GM21717 (cell line): ENCODE results near the gene SYNE2.

Experiments used
- ATAC-seq: cut with Tn5 transposase; IDR thresholded peaks from one replicate; pipeline ENCODE4 v1.9.1; 2021; ENCODE audit warnings: mild to moderate bottlenecking, moderate library complexity; ENCODE audit not compliant: unreplicated experiment

The SYNE2 gene

DNA sequence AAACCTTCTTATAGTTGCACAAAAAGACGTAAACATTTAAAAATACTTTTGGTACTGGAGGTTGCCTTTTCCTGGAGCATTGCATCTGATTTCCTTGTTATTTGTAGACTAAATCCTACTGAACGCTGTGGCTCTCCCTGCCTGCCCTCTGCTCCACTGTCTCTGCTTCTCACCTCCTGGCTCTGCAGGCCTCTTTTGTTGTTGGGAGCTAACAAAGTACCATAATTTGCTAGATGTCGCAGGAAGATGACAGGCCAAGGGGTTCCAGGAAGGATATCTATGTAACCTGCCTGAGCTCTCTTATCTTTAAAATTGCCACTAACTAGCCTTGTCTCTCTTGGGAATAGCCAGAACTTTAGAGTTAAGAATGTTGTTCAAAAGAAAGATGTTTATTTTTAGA is 21.4 kb downstream of the SYNE2 start:
- no peak for ATAC-seq

DNA sequence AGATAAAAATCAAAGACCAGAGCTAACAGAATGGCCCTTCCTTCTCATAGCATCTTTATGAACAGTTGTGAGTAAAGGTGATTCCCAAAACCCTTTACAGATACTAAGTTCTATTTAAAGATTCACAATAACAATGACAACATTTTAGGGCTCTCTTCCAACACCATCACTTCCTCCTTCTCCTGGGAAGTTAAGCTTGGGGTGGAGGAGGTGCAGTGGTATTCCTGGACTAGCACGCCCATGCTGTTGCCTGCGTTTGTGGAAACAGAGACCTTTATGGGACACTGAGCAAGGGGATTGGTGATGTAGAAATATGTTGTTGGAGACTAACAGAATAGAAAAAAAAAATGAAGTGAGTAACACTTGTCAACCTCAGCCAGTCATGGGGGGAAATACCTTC is 22.5 kb downstream of the SYNE2 start:
- no peak for ATAC-seq

DNA sequence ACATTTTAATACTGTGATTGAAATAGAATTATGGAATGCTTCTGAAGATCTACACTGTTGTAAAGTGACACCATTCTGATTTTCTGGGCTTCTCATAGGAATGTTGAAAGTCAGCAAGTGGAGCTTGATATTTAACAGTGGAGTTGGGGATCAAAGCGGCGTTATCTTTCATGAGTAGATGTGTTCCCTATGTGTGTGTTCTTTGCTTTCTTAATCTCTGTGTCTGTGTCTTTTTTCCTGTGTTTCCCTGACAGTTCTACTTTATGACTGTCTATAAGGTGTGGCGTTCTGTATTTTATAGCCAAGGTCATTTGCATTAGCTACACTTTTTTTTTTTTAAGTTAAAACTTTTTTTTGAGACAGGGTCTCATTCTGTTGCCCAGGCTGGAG is 24.7 kb downstream of the SYNE2 start:
- ATAC-seq: no peak

DNA sequence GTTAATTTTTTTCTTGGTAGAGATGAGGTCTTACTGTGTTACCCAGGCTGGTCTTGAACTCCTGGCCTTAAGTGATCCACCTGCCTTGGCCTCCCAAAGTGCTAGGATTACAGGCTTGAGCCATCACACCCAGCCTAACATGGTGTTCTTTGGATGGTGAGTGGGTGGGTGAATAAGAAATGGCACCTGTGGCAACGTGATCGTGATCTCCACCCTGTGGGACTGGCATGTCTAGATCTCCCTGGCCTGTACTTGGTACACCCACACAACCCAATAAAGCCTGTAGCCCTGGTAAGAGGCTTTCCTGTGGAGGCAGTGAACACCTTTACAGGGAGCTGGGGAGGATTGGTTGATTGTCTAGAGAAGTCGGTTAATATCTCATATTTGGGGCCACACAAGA is 25.2 kb downstream of the SYNE2 start:
- no peak for ATAC-seq

DNA sequence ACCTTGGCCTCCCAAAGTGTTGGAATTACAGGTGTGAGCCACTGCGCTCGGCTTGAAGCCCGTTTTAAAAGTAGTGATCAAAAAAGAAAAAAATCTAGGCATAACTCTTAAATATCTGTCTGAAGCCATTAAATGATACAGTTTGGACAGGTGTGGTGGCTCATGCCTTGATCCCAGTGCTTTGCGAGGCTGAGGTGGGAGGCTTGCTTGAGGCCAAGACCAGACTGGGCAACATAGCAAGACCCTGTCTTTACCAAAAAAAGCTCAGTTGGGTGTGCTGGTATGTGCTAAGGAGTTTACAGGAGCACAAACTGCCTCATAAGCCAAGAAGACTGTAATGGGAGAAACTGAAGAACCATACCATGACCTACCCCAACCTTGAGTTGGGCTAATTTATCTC is 26.0 kb downstream of the SYNE2 start:
- no peak for ATAC-seq

DNA sequence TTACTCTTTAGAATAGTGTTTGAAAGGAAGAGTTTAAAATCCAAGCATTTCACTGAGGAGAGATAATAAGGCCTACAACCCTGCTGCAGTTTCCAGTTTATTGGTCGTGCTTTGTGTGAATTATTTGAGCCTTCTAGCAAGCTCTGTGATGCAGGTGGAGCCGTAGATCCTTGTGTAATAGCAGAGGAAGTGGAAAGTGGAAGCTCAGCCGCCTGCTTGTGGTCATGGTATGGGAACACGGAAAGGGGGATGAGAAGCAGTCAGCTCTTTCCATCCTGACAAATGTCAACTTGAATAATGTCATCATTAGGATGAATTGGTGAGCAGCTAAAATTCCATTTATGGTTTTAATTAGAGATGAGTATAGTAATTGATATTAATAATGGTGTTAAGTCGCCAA is 29.1 kb downstream of the SYNE2 start:
- ATAC-seq: no peak

DNA sequence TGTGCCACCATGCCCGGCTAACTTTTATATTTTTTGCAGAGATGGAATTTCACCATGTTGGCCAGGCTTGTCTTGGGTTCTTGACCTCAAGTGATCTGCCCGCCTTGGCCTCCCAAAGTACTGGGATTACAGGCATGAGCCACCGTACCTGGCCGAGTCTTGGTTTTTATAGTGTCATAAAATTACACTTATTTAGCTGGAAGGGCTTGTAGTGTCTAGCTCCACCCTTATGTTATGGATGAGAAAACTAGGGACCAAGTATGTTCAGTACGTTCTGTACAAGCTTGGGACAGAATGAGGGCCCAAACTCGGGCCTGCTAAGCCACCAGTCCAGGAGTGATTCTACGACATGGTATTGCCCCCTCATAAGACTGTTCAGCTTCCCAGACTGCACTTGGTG is 35.1 kb downstream of the SYNE2 start:
- ATAC-seq: no peak

DNA sequence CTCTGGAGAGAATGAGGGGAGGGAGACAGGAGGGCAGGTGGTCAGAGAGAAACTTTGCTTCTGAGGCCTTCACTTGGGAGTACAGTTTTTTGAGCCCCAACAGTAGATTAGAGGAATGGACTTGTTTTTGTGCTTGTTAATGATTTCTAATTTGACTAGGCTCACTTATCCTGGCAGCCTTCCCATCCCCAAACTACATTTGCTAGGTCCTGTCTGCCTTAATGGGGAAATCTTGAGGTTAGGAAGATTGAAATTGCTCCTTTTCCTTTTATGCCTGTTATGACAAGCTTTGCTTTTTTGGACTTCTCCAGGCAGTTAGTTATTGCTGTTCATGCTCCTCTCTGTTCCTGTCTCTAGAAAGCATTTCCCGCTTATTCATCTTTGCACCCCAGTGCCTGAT is 37.7 kb downstream of the SYNE2 start:
- no peak for ATAC-seq

DNA sequence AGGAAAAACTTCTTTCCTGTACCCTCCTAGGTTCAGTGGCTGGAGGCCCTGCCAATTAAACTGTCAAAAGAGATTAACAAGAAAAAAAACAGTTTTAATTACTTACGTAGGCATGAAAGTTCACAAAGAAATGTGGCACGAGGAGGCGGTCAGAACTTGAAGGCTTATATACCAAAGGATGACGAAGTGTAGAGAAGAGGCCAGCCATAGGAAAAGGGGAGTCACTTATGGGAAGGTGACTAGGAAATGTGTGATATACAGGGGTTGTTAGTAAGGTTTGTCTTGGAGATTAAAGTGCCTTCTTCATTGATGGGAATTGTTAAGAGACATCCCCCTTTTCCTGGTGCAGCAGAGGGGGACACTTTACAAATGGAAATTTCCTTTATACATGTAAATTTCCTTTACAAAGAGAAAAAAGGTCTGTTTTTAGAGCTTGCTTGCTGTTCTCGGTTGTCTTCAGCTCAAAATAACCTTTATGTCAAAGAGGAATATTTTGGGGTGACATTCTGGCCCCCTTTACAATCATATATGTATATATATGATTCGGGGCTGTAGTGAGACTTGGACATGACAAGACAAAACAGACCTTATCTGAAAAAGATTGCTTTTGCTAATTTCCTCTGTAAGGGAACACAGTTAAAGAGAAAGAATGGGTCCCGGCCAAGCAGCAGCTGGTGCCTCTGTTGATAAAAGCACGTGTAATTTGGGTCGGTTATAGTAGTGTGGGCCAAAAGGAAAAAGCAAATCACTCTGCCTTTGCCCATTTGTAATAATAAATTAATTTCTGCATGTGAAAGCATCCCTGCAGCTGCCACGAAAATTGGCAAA is 38.6 kb downstream of the SYNE2 start:
- ATAC-seq: no peak

DNA sequence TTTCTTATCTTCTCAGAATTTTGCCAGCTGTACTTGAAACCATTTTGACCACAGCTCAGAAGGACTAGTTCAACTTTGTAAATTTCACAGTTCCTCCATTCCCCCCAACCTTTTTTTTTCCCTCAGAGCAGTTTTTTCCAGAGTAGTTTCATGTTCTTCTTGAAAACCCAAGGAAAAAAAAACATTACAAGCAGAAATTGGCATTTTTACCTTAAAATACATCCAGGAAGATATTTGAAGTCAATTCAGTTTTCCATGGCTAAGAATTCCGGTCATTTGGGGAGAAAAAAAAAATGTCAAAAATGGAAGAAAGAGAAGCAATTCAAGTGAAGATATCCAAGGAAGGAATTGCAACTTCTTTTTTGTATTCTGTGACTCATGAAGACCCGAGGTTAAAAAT is 39.5 kb downstream of the SYNE2 start:
- no peak for ATAC-seq

DNA sequence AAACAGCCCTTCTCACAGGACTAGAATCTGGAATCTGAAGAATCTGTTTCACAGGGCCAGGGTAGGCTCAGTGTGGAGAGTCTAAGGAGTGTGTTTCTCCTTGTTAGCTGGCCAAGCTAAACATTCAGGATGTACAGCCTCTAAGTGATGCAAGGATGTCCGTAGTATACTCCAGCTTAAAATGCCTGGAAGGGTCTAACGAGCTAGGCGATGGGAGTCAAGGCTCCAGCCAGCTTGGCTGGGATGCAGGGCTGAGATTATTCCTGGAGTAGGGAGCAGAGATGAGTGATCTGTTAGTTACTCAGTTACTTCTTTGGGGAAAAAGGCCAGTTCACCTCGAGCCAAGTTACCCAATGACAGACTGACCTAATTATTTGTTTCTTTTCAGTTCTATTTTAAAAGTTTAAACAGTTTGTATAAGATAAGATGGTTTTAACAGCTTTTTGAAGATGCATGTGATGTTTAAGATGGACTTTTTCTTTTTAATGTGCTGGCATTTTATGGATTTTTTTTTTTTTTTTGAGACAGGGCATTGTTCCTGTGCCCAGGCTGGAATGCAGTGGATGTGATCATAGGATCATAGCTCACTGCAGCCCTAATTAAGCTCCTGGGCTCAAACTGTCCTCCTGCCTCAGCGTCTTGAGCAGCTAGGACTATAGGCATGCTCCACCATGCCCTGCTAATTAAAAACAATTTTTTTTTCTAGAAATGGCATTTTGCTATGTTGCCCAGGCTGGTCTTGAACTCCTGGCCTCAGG is 41.1 kb downstream of the SYNE2 start:
- ATAC-seq: no peak

DNA sequence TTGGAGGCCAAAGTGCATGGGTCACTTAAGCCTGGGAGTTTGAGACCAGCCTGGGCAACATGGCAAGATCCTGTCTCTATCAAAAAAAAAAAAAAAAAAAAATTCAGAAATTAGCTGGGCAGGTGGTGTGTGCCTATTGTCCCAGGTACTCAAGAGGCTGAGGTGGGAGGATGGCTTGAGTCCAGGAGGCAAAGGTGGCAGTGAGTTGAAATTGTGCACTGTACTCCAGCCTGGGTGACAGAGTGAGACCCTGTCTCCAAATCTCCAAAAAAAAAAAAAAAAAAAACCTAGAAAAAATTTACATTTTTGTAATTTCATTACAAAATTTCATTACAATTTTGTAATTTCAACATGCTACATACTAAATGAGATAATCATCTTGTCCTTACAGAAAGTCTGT is 42.7 kb downstream of the SYNE2 start:
- no peak for ATAC-seq

DNA sequence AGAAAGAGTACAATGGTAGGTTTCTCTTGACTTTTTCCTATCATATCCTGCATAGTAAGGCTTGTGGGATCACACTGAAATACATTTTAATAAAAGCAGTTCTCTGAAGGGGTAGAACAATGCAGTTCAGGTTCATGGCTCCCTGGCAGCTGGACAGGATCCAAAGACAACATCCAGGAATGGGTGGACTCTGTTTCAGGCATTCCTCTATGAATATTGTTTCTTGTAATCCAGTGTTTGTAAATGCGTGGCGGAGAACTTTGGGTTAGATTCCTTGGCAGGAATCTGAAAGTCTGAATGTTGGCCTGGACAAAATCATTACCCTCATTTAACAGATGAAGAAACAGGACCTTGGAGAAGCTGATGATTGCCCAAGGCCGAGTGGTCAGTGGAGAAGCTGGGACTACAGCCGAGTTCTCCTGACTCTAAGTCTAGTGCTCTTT is 43.5 kb downstream of the SYNE2 start:
- ATAC-seq: no peak

DNA sequence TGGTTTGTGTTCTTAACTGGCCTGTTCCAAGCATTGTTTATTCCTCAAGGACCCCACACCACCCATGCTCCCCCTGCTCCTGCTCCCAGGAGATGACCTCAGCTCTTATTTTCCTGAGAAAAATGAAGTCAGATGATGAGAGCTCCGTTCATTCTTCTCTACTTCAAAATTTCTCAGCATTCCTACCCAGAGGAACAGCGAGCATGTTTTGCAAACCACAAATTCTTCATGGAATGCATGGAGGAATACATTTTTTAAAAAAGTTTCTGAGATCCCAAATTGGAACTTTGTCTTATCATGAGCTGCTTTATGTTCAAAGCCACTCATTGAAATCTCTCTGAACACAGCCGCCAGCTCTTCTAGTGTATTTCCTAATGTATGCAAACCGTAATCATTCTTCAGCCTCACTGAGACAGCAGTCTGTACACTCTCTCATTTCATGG is 44.9 kb downstream of the SYNE2 start:
- ATAC-seq: no peak

DNA sequence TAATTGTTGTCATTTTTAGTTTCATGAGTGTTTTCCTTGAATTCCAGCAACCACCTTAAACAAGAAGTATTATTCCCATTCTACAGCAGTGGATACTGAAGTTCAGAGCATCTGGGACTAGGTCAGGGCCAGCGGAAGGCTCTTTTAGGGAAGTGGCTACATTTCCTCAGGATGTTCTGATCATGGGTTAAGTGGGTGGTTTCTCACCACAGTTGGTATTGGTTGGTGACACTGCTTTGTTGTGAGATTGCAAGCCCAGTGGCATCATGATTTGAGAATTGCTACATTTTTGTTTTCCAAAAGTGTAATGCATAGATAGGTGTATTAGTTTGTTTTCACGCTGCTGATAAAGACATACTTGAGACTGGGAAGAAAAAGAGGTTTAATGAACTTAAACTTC is 47.1 kb downstream of the SYNE2 start:
- no peak for ATAC-seq

DNA sequence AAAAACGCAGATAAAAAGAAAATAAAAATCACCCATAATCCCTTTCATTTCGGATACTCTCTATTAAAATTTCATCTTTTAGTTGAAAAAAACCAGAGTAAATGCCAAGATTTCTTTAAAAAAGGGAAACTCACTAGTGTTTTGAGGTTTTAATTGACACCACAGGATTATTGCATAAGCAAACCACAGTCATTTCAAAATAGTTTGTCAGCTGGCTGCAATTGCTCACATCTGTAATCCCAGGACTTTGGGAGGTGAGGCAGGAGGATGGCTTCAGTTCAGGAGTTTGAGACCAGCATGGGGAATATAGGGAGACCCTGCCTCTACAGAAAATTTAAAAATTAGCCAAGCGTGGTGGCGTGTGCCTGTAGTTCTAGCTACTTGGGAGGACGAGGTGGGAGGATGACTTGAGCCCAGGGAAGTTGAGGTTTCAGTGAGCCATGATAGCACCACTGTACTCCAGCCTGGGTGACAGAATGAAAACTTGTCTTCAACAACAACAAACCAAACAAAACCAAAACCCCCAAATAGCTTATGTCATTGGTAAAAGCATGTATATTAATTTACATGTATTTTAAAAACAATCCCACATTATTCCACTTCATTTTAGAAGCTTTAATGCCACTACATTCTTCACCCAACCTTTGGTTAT is 48.8 kb downstream of the SYNE2 start:
- ATAC-seq: no peak

DNA sequence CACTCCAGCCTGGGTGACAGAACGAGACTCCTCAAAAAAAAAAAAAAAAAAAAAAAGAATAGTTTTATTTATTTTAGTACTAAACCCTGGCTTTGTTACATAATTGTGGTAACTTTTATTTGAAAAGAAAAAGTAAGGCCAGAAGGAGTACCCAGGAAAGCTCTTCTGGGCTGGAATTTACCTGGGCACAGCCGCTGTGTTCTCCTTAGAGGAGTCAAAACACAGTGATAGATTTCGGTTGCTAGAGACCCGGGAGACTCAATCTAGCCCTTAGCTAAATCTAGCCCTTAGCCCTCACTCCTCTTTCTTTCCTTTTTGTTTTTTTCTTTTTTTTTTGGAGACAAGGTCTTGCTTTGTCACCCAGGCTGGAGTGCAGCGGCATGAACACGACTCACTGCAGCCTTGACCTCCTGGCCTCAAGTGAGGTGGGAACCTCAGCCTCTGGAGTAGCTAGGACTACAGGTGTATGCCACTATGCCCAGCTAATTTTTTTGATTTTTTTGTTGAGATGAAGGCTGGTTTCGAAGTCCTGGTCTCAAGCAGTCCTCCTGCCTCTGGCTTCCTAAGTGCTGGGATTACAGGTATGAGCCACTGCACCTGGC is 49.7 kb downstream of the SYNE2 start:
- ATAC-seq: no peak

DNA sequence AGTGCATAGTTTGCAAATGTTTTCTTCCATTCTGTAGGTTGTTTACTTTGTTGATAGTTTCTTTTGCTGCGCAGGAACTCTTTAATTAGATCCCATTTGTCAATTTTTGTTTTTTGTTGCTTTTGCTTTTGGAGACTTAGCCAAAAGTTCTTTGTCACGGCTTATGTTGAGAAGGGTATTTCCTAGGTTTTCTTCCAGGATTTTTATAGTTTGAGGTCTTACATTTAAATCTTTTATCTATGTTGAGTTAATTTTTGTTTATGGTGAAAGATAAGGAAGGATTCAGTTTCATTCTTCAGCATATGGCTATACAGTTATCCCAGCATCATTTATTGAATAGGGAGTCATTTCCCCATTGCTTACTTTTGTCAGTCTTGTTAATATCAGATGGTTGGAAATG is 51.9 kb downstream of the SYNE2 start:
- no peak for ATAC-seq

DNA sequence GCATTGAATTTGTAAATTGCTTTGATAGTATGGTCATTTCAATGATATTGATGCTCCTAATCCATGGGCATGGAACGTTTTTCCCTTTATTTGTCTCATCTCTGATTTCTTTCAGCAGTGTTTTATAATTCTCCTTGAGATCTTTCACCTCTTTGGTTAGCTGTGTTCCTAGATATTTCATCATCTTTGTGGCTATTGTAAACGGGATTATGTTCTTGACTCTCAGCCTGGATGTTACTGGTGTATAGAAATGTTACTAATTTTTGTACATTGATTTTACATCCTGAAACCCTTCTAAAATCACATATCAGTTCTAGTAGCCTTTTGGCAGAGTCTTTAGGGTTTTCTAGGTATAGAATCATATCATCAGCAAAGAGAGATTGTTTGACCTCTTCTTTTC is 52.6 kb downstream of the SYNE2 start:
- ATAC-seq: no peak

DNA sequence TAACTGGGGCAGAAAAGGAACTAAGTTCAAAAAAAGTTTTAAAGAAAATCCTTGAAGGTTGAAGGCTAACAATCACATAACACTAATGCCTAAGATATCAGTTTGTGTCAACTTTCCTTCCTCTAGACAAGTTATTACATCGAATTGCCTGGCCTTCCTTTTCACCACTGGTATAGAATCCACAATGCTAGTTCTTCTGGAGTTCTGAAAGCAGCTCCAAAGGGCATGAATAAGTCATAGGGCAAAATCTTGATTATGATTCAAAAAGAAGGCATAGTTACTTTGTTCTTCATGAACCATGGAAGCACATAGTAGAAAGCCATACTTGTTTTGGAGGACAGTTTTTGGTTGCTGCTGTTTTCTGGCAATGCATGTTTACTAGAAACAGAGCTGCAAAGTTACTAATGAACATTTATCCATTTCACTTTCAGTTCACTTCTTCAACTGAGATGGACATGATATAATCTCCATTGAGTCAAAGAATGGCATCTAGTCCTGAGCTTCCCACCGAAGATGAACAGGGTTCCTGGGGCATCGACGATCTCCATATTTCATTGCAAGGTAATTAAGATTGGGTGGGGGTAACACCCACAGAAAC is 56.0 kb downstream of the SYNE2 start:
- ATAC-seq: no peak

DNA sequence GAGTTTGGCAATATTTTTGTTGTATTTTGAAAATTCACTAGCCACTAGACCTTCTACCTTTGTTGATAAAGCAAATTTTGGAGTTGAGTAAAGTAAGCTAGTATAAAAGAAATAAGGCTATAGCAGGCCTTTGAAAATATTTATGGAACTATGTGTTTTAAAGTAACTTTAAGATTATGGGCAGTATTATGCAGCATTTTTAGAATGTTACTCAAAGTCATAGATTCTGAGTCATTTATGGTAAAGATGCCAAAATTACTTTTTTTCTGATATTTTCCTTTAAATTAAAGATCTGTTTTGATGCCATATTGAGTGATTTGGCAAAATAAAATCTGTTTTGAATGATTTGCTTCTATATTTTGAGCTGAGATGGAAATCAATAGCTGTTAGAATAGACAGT is 57.2 kb downstream of the SYNE2 start:
- no peak for ATAC-seq
